ENCODE results near the gene SHKBP1.
A peak's percentile ranks its signal among the peaks of the same experiment; 100 is the strongest.
"Not testable (repeated sequence)": the region's sequence is repeated elsewhere in the genome, so short reads cannot be mapped to it uniquely, and the experiment has no call there.

Gene SHKBP1

DNA sequence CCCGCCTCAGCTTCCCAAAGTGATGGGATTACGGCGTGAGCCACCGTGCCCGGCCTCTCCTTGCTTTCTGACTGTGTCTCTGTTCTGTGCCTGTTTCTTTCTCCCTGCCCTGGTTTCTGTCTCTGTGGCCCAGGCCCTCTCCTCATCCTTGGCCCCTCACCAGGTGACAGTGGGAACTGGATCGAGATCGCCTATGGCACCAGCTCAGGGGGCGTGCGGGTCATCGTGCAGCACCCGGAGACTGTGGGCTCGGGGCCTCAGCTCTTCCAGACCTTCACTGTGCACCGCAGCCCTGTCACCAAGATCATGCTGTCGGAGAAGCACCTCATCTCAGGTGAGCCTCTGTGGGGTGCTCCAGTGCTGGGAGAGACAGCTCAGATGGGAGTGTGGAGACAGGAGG lies 9.9 kb downstream of the SHKBP1 start:
- no peak for DNase-seq

GRCh38 chr19:40588110-40588854 lies 11.6 kb downstream of the SHKBP1 start:
- no peak for DNase-seq

DNA sequence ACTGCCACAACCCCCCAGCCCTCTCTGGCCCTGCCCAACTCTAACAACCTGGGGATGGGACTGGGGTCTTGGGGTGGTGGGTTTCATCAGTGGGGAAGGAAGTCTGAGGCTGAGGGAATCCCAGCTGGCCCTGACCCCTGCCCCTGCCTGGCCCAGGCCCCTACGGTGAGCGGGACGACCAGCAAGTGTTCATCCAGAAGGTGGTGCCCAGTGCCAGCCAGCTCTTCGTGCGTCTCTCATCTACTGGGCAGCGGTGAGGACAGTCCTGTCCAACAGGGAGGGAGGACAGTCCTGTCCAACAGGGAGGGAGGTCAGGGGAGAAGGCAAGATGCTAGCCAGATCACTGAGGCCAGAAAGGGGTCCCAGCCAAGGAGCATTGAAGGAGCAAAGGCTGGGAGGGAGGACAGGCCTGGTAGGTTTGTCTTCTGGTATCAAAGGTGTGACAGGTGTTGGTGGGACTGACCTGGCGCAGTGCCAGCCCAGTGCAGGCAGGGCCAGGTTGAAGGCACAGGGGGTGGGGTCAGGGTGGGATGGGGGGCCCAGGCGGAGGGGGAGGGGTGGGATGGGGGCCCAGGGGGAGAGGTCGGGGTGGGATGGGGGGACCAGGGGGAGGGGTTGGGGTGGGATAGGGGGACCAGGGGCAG lies 12.4 kb downstream of the SHKBP1 start:
- DNase-seq, result no peak

DNA sequence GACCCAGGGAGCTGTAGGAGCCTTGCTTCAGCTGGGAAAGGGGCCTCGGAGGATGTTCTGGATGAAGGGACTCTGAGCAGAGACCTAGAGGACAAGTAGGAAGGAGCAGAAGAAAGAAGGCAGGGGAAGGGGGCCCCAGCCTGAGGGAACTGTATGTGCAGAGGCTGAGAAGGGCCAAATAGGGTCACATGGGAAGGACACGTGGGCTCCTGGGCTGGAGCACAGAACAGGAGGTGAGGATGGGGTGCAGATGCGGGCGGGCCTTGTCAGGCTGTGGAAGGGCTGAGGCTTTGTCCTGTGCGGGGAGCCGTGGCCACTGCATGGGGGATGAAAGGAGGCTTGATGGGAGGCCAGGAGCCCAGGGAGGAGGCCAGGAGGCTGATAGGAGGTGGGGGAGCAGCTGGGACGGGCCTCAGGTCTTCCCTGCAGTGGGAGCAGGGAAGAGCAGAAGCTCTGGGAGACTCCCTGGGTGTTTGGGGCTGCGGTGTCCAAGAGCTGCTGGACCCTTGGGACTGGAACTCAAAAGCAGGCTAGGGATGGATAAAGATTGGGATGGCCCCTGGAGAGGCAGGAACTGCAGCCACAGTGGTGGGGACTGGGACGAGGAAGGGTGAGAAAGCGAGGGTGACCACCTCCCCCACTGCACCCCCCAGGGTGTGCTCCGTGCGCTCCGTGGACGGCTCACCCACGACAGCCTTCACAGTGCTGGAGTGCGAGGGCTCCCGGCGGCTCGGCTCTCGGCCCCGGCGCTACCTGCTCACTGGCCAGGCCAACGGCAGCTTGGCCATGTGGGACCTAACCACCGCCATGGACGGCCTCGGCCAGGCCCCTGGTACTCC lies 13.1 kb downstream of the SHKBP1 start:
- DNase-seq, result no peak

GRCh38 chr19:40590464-40591265 lies 14.0 kb downstream of the SHKBP1 start:
- DNase-seq, result no peak

DNA sequence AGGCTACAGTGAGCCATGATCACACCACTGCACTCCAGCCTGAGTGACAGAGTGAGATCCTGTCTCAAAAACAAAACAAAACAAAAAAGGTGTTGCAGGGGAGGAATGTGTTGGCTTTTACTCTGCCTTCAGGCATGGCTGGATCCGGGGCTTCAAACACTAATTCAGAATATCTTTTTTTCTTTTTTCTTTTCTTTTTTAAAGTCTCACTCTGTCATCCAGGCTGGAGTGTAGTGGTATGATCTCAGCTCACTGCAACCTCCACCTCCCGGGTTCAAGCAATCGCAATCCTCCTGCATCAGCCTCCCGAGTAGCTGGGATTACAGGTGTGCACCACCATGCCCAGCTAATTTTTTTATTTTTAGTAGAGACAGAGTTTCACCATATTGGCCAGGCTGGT lies 15.1 kb downstream of the SHKBP1 start:
- DNase-seq, result not testable (repeated sequence)

DNA sequence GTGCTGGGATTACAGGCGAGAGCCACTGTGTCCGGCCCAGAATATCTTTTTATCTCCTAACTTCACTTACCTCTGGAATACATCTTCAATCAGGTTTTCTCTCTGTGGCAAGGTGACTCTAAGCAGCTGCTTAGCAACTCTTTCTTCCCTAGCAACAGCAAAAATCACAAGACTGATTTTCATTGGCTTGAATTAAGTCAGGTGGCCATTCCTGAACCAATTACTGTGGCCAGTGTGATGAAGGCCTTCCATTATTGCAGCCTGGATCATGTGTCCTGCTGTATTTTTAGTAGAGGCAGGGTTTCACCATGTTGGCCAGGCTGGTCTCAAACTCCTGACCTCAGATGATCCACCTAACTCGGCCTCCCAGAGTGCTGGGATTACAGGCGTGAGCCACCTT lies 15.5 kb downstream of the SHKBP1 start:
- DNase-seq, result peak; percentile 80

- no peak for DNase-seq
Measured at GRCh38 chr19:40594255-40594654, 17.6 kb downstream of the SHKBP1 start.

GRCh38 chr19:40594657-40595091 lies 18.0 kb downstream of the SHKBP1 start:
- no peak for DNase-seq

GRCh38 chr19:40596608-40597328 lies 20.1 kb downstream of the SHKBP1 start:
- peak; percentile 44 for DNase-seq

DNA sequence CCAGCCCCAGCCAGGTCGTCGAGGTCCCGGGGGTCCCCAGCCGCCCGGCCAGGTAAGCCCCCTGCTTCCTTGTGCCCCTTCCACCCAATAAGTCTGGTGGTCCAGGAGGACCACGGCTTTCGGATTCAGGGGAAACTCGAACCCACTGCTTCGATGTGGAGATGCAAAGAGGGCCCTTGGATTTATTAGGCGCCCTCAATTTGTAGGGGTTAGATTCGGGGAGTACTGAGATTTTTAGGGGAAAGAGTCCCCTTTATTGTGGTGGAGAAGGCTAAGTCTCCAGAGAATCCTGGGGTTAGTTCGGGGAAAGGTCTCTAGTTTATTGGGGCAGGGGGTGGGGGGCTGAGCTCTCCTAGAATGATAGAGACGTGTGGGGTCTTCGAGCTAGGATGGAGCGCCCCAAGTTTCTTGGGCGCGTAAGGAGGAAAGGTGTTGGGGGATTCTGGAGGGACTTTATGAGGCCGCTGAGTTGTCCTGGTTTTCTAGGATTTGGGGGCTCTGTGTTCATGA lies 20.7 kb downstream of the SHKBP1 start:
- DNase-seq, result no peak

- DNase-seq, result peak; percentile 89
Measured at GRCh38 chr19:40598121-40598917, 21.6 kb downstream of the SHKBP1 start.

DNA sequence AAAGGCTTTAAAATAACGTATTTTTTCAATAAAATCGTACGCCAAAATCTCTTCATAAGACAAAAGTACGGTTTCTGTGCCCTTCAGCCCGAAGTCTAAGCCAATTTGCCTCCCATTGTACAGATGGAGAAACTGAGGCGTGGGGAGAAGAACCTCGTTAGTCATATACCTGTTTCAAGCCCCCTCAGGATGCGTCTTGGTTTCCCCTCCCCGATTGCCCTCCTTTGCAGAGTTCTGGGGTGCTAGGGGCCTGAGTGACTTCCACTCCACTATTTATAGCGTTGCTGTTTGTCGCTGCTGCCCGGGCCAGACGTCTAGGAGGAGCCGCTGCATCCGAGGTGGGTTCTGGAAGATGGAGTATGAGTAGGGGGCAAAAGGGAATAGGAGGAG lies 22.2 kb downstream of the SHKBP1 start:
- no peak for DNase-seq

GRCh38 chr19:40599331-40599901 lies 22.7 kb downstream of the SHKBP1 start:
- peak; percentile 57 for DNase-seq

DNA sequence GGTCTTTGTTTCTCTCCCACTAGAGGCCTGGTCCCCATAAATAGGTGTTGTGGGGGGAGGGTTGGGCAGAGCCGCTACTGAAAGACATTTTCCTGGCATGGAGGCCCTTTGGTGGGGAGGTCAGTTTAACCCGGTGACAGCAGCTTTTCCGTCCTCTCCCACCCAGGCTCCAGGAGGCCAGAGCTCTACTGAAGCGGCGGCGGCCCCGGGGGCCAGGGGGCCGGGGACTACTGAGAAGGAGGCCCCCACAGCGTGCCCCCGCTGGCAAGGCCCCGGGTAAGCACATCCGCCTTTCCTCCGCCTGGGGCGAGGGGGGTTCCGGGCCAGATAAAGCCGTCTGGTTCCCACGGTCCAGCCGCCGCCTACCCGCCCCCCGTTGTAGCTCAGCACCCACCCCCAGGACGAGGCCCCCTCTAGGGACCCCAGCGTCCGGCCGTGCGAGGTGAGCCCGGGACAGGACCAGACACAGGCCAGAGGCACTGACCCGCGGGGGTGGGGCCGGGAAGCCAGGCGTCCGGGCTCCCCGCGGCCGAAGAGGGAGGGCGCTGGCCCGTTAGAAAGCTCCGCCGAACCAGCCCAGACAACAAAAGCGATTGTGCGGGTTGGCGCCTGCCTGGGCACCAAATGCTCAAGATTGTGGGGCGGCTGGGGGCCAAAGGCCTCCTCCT lies 23.4 kb downstream of the SHKBP1 start:
- DNase-seq, result no peak

DNA sequence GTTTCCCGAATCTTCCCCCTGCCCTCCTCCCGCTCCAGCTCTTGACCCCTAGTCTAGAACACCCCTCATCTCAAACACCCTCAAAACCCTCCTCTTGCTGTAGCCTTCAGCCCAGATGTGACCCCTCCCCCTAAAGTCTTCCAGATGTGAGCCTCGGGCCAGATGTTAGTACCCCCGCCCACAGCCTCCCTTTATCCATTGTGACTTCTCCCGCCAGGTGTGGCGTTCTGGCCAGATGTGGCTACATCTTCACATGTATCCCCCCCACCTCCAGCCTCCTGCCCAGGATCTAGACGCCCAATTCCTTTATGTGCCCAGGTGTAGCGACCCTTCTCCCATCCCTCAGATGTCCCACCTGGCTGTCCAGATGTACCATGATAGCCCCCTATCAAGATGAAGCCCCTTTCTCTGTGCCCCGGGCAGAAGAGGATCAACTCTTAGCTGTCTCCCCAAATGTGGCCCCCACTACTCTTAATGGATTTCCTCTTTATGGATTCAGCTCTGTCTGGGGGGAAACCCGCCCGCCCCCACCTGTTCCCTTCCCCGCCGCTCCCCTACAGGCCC lies 24.0 kb downstream of the SHKBP1 start:
- DNase-seq, result no peak

GRCh38 chr19:40601134-40601974 lies 24.7 kb downstream of the SHKBP1 start, which contains the start of gene LTBP4:
TSS of gene LTBP4 (plus strand) at chr19:40601369. CDS start at chr19:40601388, 19 bp downstream.
- DNase-seq, result peak; percentile 64

GRCh38 chr19:40603071-40603388 lies 26.4 kb downstream of the SHKBP1 start:
- DNase-seq, result no peak

Measured in hematopoietic multipotent progenitor cell treated with erythropoietin and hydrocortisone succinate and interleukin-3 and kit ligand, for 4 days (in vitro differentiated cells).